HepG2 (cell line): ENCODE data around the gene BPIFB6. TPM values are rescaled to one million over a fixed set of nuclear protein-coding genes. Genes with fewer than 3 reads are reported as not detected.
A peak's percentile ranks its signal among the peaks of the same experiment; 100 is the strongest.

Source experiments
- ARID4A ChIP-seq: sonication (generic); formaldehyde crosslinking; IDR thresholded peaks from 2 replicates; pipeline ENCODE4 v1.5.0; 2020; ENCODE audit warnings: mild to moderate bottlenecking, missing genetic modification reagents, borderline replicate concordance
- EEA1 ChIP-seq: sonication (generic); formaldehyde crosslinking; IDR thresholded peaks from 2 replicates; pipeline ENCODE4 v1.5.1; 2020; ENCODE audit warnings: mild to moderate bottlenecking, missing genetic modification reagents, borderline replicate concordance
- HNF4A ChIP-seq: sonication (generic); formaldehyde crosslinking; IDR thresholded peaks from 2 replicates; pipeline ENCODE4 v1.4.0; 2020; ENCODE audit warnings: missing genetic modification reagents
- PITX1 ChIP-seq: sonication (generic); formaldehyde crosslinking; IDR thresholded peaks from 2 replicates; pipeline ENCODE4 v1.5.1; 2020; ENCODE audit warnings: mild to moderate bottlenecking, missing genetic modification reagents
- SOX6 ChIP-seq, 2 experiments: fragments of 450-650 bp in 1 of 2; sonication (generic) in 1 of 2; formaldehyde crosslinking in 1 of 2; IDR thresholded peaks; 2 replicates each; pipeline versions ENCODE4 v1.4.0 to v1.6.1; 2017 to 2020; ENCODE audit warnings: antibody characterized with exemption in 1 of 2, mild to moderate bottlenecking in 1 of 2, missing genetic modification reagents in 1 of 2
- SP5 ChIP-seq: IDR thresholded peaks from 2 replicates; pipeline ENCODE4 v1.6.1; 2016; ENCODE audit warnings: low read depth, borderline replicate concordance
- TBX2 ChIP-seq: sonication (generic); formaldehyde crosslinking; IDR thresholded peaks from 2 replicates; pipeline ENCODE4 v1.5.0; 2020; ENCODE audit warnings: missing genetic modification reagents, mild to moderate bottlenecking, borderline replicate concordance
- UBTF ChIP-seq: sonication (generic); formaldehyde crosslinking; IDR thresholded peaks from 2 replicates; pipeline ENCODE4 v1.4.0; 2020; ENCODE audit warnings: mild to moderate bottlenecking, missing genetic modification reagents
- ZKSCAN5 ChIP-seq: sonication (generic); formaldehyde crosslinking; IDR thresholded peaks from 2 replicates; pipeline ENCODE4 v1.5.1; 2020; ENCODE audit warnings: mild to moderate bottlenecking, missing genetic modification reagents
- ZNF276 ChIP-seq: sonication (generic); formaldehyde crosslinking; IDR thresholded peaks from 2 replicates; pipeline ENCODE4 v1.4.0; 2020; ENCODE audit warnings: mild to moderate bottlenecking, low read depth, missing genetic modification reagents
- ZNF329 ChIP-seq: sonication (generic); formaldehyde crosslinking; IDR thresholded peaks from 2 replicates; pipeline ENCODE4 v1.9.0; 2021; ENCODE audit warnings: low read depth, mild to moderate bottlenecking, missing genetic modification reagents
- ZNF33A ChIP-seq: sonication (generic); formaldehyde crosslinking; IDR thresholded peaks from 2 replicates; pipeline ENCODE4 v1.5.1; 2020; ENCODE audit warnings: missing genetic modification reagents, mild to moderate bottlenecking, moderate library complexity, borderline replicate concordance
- ZNF513 ChIP-seq: sonication (generic); formaldehyde crosslinking; conservative IDR thresholded peaks from 2 replicates; pipeline ENCODE4 v1.5.0; 2020; ENCODE audit warnings: missing genetic modification reagents
- ZNF639 ChIP-seq: conservative IDR thresholded peaks from 2 replicates; pipeline ENCODE4 v1.6.1; 2018; ENCODE audit warnings: missing genetic modification reagents
- ZNF670 ChIP-seq: sonication (generic); formaldehyde crosslinking; IDR thresholded peaks from 2 replicates; pipeline ENCODE4 v1.8.0; 2022; ENCODE audit warnings: mild to moderate bottlenecking, missing genetic modification reagents, borderline replicate concordance
- polyA plus RNA-seq, 8 experiments: library from polyadenylated mRNA; depleted of rRNA in 3 of 8; stranded (reverse) in 7 of 8; unstranded in 1 of 8; fragments of >200 nt; fragmentation: Illumina TruSeq in 4 of 8; extraction: Trizol in 4 of 8; gene quantifications; 2 replicates each; pipeline versions ENCODE4 v1.2.1 to v1.2.3, GENCODE V29; 2011 to 2016; ENCODE audit warnings: low read depth in 4 of 8, missing spikeins in 1 of 8, mixed read lengths in 1 of 8; ENCODE audit not compliant: insufficient read depth in 1 of 8
- total RNA-seq, 5 experiments: library from RNA; depleted of rRNA; stranded (reverse); fragments of >200 nt; fragmentation: Illumina TruSeq; extraction: Trizol; gene quantifications; 2 replicates each; pipeline ENCODE4 v1.2.3, GENCODE V29; 2016; ENCODE audit warnings: low read depth in 1 of 5

The BPIFB6 gene
- total and polyA plus RNA-seq, 2 of the 13 experiments (the other 11 are each of a cell fraction or from before 2014, with no cell fraction given): 0.13 to 1.7 TPM

- TF ChIP-seq ARID4A (CRISPR knock-in tag): peak; percentile 87
- TF ChIP-seq ZNF639: peak; percentile 75; the same call in 1 of the 2 replicates
- TF ChIP-seq SP5 (CRISPR knock-in tag): peak; percentile 92
- peak; percentile 99 for TF ChIP-seq TBX2 (CRISPR knock-in tag)
- TF ChIP-seq ZNF670 (CRISPR knock-in tag): no peak
- TF ChIP-seq ZNF513 (CRISPR knock-in tag): no peak
- TF ChIP-seq PITX1 (CRISPR knock-in tag): peak; percentile 87
- peak; percentile 84 for TF ChIP-seq UBTF (CRISPR knock-in tag)
- no peak for TF ChIP-seq SOX6 (IDR thresholded peaks at IDR 0.05)
- peak; percentile 92 for TF ChIP-seq SOX6 (CRISPR knock-in tag; IDR thresholded peaks at IDR 0.05)
- TF ChIP-seq EEA1: peak; percentile 39; the same call in 1 of the 2 replicates
- TF ChIP-seq HNF4A (CRISPR knock-in tag): peak; percentile 85
- TF ChIP-seq ZNF276: 0 out of 2 replicates have a peak, but pooled peaks have one; percentile 39
- TF ChIP-seq ZNF329 (CRISPR knock-in tag): 0 out of 2 replicates have a peak, but pooled peaks have one; percentile 19
- peak; percentile 70; the same call in 1 of the 2 replicates for TF ChIP-seq ZKSCAN5 (CRISPR knock-in tag)
- no peak for TF ChIP-seq ZNF33A (CRISPR knock-in tag)
Observed at GRCh38 chr20:33005908-33006775, 25.3 kb upstream of the BPIFB6 start (continued).
